ENCODE data around the gene SLC26A11.

SLC26A11 gene

DNA sequence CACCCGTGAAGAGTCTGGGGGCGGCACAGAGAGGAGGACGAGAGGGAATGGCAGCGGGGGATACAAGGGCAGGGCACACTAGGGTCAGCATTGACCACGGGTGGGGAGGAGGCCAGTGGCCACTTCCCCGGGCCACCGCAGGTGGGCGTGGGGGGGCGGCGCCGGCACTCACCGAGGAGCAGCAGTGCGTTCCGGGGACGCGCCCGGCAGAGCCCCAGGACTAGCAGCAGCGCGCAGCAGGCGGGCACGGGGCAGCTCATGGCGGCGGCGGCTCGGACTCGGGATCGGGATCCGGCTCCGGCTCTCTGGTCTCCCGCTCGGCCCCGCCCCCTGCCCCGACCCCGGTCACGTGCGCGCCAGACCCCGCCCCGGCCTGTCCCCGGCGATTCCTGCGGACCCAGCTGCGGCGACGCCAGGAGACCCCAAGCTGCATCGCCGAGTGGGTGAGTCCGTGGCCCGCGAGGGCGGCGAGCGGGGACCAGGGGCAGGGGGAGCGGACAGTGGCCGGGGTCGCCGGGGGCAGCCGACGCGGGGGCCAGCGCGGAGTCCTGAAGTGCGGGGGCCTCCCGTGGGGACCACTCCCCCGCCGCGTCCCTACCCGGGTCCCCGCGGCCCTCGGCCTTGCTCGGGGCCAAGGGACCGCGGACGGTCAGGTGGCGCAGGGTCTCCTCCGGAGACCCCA, at the start of gene SLC26A11, which contains the start of gene SGSH:
Gene SLC26A11 (plus strand): TSS at position 374 of the 682 bp plus-strand sequence. CDS start 1,134 bp downstream, outside the sequence.
Gene SGSH (minus strand): TSS at position 280 of the 682 bp plus-strand sequence. CDS start 20 bp downstream, at position 260.
- DNase-seq (ENCODE audit: low read depth): no peak

DNA sequence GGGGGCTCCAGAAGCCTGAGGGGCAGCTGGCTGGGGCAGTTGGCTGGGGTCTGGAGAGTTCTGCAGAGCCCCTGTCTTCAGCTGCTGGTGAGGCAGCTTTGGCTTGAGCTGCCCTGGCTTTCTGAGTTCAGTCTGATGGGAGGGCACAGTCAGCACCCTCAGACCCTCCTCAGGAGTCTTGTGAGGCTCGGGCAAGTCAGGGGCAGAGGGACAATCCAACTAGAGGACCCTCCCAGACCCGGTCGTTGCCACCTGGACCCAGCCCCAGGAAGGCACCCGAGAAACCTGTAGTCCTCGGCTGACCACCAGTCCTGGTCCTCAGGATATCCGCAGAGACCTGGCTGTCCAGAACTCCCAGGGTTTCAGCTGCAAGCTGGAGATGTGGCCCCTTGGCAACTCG, 48.5 kb upstream of the SLC26A11 start:
- DNase-seq (ENCODE audit: low read depth): no peak

DNA sequence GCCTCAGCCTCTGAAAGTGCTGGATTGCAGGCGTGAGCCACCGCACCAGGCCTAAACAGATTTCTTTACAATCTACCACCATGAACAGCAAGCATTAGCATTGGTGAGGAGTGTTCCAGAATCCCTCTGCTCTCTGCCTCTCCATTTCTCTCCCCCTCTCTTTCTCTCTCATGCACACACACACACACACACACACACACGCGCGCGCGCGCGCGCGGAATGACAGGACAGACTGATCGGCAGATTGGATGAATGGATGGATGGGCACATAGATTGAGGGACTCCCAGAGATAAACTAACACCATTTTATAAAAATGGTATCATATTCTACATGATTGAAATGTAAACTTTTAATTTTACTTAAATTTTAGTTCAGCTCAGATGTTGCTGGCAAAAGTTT, 47.1 kb upstream of the SLC26A11 start:
- DNase-seq (ENCODE audit: low read depth): no peak

DNA sequence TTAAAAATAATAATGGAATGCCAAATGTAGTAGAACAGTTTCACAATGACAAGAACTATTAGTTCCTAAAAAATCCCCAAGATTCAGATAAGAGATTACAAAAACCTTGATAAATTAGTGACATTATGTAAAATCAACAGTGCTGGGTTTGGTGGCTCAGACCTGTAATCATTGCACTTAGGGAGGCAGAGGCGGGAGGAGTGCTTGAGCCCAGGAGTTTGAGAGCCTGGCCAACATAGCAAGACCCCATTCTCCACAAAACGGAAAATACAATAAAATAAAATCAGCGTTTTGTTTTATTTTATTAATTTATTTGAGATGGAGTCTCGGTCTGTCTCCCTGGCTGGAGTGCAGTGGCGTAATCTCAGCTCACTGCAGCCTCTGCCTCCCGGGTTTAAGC, 46.3 kb upstream of the SLC26A11 start:
- no peak for DNase-seq (ENCODE audit: low read depth)

DNA sequence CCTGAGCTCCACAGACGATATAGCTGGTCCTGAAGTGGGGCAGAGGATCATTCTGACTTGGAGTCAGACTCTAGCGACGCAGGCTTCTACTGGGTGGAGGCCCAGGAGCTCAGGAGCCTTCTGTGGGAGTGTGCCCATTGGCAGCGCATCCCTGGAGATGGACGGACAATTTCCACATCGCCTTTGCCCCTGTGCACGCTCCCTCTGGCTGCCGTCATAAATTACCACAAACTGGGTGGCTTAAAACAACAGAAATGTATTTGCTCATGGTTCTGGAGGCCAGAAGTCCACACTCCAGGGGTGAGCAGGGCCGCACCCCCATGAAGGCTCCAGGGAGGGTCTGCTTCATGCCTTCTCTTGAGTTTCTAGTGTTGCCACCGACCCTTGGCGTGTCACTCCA, 43.5 kb upstream of the SLC26A11 start:
- DNase-seq (ENCODE audit: low read depth): no peak

DNA sequence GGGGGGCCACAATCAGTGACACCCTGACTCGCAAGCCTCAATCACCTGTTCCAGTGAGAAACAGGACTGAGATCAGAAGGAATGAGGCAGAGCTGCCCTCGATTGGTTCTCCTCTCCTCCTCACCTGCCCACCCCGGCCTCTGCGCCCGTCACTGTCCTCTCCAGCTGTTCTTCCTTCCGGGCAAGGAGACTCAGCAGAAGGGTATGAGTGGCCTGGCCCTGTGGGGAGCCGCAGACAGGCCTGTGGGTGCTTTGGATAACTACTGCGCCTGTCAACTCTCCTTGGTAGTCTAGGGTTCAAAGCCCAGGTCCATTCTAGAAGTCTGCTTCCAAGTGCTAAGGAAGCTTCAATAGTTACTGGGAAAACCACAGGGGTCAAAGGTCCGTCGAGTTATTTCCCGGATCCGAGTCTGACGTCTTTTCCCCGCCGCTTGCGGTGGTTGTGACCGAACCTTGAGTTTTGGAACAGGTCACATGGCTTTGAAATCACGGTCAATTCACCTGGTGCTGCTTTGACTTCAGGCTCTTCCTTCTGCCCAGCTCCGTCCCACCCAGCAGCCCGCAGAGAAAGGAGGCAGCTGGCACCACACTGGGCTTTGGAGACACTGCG, 42.1 kb upstream of the SLC26A11 start:
- DNase-seq (ENCODE audit: low read depth): no peak

DNA sequence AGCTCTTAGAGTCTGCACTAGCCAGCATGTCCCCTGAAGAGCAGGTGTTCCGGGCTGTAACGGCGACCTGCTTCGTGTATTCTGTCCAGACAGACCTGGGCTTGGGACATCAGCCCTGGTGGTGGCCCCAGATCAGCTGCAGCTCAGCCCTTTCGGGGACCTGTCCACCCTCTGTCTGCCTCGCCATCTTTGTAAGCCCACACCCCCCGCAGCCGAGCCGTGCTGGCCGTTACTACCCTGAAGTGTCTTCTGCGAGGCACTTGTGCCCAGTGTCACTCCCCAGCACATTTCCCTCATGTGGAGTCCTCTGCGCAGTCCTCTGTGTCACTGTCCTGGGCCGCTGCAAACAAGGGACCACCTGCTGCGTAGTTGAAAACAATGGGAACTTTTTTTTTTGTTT, 40.0 kb upstream of the SLC26A11 start:
- DNase-seq (ENCODE audit: low read depth): no peak

DNA sequence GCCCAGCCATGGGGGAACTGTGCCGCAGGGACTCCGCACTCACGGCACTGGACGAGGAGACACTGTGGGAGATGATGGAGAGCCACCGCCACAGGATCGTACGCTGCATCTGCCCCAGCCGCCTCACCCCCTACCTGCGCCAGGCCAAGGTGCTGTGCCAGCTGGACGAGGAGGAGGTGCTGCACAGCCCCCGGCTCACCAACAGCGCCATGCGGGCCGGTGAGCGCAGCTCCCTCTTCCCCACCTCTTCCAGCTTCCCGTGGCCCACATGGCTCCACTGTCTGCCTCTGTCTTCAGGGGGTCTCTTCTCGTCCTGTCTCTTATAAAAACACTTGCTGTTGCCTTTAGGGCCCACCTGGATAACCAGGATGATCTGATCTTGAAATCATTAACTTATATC, 38.8 kb upstream of the SLC26A11 start:
- no peak for DNase-seq (ENCODE audit: low read depth)

DNA sequence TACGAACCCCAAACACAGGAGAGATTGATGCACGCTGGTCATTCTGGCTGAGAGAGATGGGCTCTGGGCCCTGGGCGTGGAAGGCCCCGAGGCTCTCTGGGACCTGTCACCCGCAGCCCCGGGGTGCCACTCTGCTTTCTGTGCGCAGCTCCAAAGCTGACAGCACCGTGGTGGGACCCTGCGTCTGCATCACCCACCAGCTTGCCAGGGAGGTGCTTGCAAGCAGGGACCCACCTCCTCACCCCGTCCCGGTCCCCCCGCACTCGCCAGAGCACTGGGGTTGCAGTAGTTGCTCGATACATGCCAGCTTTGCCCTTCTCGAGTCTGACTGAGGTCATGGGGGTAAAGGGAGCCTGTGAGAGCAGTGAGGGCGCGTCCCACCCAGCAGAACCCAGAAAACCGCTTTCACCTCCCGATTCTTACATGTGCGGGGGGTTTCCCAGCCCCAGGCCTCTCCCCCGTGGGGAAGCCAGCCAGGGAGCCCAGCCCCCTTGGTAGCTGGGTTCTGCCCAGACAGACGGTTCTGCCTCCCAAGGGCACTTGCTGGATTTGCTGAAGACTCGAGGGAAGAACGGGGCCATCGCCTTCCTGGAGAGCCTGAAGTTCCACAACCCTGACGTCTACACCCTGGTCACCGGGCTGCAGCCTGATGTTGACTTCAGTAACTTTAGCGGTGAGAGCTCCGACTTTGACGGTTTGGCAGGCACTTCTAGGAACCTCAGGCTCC, 37.9 kb upstream of the SLC26A11 start:
- no peak for DNase-seq (ENCODE audit: low read depth)

DNA sequence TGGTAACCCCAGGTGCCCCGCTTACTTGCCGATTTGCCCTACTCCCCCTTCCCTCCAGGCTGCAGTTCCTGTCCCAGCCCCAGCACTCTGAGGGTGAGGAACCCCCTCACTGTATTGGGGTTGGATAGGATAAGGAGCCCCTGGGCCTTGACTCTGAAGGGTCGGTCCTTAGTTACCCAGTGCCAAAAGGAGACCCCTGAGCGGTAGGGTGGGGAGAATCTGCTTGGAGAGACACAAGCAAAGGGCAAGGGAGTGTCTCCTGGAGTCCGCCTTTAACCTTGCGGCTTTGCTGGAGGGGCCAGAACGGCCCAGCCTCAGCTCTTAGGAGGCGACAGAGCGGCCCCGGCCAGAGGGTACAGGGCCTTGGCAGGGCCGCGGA, 37.4 kb upstream of the SLC26A11 start:
- DNase-seq (ENCODE audit: low read depth): no peak

DNA sequence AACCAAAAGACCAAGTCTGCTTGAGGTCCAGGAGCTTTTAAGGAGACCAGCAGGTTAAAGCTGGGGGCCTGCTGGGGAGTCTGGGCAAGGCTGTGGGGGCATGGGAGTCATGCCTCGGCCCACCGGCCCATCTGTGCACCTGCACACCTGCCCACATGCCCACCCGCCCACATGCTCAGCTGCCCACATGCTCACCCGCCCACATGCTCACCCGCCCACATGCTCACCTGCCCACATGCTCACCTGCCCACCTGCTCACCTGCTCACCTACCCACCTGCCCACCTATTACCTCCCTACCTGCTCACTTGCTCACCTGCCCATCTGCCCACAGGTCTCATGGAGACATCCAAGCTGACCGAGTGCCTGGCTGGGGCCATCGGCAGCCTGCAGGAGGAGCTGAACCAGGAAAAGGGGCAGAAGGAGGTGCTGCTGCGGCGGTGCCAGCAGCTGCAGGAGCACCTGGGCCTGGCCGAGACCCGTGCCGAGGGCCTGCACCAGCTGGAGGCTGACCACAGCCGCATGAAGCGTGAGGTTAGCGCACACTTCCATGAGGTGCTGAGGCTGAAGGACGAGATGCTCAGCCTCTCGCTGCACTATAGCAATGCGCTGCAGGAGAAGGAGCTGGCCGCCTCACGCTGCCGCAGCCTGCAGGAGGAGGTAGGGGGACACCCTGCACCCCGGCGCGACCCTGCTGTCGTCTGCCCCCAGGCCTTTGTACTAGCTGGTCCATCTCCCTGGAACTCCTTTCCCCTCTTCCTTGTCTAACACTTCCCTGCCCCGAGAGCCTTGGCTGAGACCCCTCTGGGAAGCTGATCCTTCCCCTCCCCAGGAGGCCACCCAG, 36.4 kb upstream of the SLC26A11 start:
- no peak for DNase-seq (ENCODE audit: low read depth)

DNA sequence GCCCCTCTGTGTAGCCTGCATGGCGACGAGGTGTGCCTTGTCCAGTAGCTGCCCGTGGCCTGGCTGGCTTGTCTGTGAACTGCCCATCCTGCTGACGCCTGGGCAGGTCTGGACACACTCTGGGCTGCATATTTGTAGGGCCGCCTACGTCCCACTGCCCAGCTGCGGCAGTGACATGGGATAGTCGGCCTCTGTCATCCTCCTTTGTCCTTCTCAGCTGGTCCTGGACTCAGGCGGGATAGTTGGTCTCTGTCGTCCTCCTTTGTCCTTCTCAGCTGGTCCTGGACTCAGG, 35.9 kb upstream of the SLC26A11 start:
- no peak for DNase-seq (ENCODE audit: low read depth)

DNA sequence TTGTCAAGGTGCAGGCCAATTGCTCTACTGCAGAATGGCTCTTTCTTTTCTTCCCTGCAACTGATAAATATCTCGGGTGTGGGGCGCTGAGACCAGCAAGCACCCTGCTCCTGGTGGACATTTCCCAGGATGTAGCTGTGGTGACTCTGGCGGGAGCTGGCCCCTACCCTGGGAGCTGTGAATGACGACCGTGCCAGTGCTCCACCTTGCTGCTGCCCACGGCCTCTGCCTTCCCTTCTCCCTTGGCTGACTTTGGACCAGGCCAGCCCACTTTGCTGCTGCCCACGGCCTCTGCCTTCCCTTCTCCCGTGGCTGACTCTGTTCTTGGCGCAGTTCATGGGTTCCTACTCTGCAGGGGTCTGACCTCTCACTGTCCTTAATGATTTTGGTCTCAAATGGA, 34.3 kb upstream of the SLC26A11 start:
- no peak for DNase-seq (ENCODE audit: low read depth)

DNA sequence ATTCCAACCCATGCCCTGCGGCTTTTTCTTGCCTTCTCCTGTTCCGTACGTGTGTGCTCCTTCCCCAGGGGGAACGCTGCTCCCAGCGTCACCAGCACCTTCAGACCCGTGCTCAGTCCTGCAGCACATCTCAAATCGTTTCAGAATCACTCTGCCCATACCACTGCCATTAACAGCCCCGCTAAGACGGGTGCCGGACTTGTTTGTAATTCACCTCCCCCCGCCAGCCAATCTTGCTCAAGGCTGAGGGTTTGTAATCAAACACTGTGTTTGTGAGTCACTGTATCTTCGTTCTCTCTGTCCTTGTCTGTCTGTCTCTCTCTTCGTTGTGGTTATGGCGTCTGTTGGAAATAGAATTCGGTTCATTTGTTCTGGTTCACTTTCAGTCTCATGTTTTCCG, 33.1 kb upstream of the SLC26A11 start:
- DNase-seq (ENCODE audit: low read depth): no peak

DNA sequence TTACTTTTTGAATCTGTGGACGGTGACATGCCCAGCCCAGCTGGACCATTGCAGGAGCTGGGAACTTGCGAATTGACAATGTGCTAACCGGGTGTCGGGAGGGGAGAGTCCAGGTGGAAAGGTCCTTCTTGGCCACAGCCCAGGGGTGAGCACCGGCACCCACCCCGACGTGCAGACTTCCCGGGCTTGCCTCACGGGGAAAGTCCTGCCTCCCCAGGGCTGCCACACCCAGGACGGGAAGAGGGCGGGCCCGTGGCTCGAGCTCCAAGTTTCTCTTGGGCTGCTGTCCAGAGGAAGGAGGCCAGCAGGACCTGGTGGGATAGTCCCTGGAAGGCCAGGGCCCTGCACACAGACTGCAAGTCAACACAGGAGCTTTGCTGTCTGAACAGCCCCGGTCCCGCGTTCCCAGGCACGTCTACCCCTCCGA, 32.7 kb upstream of the SLC26A11 start:
- DNase-seq (ENCODE audit: low read depth): no peak

DNA sequence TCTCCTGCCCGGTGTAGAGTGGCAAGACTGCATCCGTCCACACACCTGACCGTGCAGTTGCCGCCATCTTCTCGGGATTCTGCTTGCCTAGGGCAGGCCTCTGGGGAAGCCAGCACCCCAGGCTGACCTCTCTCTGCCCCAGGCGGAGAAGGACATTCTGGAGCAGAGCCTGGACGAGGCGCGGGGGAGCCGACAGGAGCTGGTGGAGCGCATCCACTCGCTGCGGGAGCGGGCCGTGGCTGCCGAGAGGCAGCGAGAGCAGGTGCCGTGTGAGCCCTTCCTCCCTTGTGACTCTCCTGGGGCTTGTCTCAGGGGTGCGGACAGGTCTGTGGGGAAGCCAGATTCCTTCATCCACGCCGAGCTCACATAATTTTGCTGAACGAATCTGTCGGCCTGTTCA, 30.6 kb upstream of the SLC26A11 start:
- no peak for DNase-seq (ENCODE audit: low read depth)

DNA sequence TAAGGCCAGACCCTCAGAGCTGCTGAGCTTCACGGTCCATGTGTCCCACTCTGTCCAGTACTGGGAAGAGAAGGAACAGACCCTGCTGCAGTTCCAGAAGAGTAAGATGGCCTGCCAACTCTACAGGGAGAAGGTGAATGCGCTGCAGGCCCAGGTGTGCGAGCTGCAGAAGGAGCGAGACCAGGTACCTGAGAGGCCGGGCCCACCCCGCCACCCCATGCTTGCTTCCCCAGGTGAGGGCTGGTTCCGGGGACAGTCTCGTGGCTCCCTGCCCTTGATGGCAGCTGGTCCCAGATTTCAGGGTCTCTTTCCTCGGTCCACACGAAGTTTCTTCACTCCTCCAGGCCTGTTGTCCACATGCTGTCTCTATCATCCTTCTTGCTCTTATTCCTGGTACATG, 29.5 kb upstream of the SLC26A11 start:
- DNase-seq (ENCODE audit: low read depth): no peak

DNA sequence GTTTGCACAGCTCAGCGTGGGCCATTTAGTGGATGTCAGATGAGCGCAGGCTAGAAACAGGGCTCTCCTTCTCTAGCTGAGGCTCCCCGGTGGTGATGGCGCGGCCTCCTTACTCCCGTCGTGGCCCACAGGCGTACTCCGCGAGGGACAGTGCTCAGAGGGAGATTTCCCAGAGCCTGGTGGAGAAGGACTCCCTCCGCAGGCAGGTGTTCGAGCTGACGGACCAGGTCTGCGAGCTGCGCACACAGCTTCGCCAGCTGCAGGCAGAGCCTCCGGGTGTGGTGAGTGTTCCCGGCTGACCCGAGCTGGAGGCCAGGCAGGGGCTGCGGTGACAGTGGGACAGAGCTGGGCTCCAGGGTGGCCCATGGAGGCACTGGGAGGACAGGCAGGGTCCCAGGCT, 29.0 kb upstream of the SLC26A11 start:
- no peak for DNase-seq (ENCODE audit: low read depth)

DNA sequence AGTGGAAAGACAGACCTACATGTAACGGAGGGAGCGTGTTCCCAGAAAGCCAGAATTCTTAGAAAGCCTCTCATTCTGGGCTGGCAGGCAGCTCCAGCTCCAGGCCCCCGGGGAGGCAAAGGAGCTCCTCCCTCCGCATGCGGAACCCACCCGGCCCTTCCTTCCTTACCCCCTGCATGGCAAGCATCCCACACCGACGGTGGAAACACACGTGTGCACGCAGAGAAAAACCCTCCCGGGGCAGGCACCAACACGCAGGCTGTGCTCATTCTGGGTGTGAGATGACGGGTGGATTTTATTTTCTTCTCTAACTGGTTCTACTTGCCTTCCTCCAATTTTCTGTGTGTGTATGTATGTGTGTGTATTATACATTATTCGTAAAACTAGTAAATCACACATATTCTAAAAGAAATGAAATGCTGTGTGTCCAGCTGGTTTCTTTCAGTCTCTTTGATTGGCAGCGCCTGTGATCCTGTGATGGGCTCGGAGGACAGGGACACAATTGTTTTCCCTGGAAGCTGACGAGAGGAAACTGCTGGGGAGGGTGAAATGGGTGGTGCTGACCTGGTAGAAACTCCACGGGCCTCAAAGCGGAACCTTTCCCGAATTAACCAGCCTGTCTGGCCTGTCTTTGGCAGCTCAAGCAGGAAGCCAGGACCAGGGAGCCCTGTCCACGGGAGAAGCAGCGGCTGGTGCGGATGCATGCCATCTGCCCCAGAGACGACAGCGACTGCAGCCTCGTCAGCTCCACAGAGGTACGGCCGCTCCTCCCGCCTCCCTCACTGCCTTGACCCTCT, 28.2 kb upstream of the SLC26A11 start:
- no peak for DNase-seq (ENCODE audit: low read depth)

DNA sequence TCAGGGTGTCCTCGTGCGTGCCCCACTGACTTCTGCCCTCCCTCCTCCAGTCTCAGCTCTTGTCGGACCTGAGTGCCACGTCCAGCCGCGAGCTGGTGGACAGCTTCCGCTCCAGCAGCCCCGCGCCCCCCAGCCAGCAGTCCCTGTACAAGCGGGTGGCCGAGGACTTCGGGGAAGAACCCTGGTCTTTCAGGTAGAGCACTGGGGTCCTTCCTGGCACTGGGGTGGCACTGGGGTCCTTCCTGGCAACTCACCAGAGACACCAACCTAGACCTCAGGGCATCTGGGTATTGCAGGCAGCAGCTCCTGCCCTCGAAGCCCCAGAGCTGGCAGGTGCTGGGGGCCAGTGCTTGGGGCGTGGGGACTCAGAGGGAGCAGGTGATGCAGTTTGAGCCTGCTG, 25.1 kb upstream of the SLC26A11 start:
- DNase-seq (ENCODE audit: low read depth): no peak

DNA sequence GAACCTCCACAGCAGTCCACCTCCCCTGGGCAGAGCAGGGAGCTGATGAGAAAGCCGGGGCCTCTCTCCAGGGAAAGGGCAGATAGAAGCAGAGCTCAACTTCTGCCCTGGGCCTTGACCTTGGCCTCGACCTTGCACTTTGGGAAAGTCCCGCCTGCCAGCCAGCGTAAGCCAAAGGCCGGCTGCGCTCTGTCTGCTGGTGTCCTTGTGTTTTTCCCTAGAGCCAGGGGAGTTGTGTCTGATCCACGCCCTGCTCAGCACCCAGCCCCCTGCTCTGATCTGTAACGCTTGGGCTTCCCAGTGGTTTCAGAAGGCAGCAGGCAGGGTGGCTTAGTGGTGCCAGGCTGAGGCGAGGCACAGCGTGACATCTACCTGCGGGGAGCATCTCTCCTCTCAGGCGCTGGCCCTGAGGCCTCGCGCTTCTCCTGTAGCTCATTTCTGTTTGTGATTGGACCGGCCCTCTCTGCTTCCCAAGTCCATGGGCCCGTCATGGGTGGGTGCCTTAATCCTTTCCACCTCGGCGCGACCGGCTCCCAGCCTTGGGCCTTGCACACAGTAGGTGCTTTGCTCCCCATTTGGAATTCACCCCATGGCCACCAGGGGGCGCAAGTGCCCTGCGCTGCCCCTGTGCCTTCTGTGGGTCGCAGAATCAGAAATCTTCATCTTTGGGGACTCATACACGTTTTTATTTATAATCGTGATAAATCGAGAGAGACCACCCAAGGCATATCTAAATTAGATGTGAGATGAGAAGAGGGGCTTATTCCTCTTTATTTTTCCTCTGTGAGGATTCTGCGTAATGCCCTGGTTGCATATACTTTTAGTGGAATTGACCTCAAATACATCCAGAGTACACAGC, 24.3 kb upstream of the SLC26A11 start:
- DNase-seq (ENCODE audit: low read depth): no peak
